Uterus (tissue), 4 donors: ENCODE measurements around the gene PIP5K1C. TPM values are rescaled to one million over a fixed set of nuclear protein-coding genes. Genes with fewer than 3 reads are reported as not detected.

Experiments used
- DNase-seq, 2 donors: peaks; one replicate each; pipeline ENCODE4 v3.0.0-alpha.2; 2019 to 2020
- H3K27ac ChIP-seq, 2 donors: fragments of 200-600 bp; sonication (generic); 1 replicate in 1 of 2; 2 replicates in 1 of 2; pipeline ENCODE4 v1.5.1; 2016 to 2018
- H3K27me3 ChIP-seq, 2 donors: fragments of 200-600 bp; sonication (generic); one replicate each; pipeline ENCODE4 v1.5.1; 2018 to 2019; ENCODE audit warnings: control low read depth in 1 of 2
- H3K36me3 ChIP-seq, 2 donors: fragments of 200-600 bp; sonication (generic); one replicate each; pipeline ENCODE4 v1.5.1; 2019; ENCODE audit warnings: control low read depth in 1 of 2
- H3K4me1 ChIP-seq, 2 donors: fragments of 200-600 bp; sonication (generic); one replicate each; pipeline ENCODE4 v1.5.1; 2018 to 2019; ENCODE audit warnings: control low read depth in 1 of 2
- H3K4me3 ChIP-seq, 2 donors: fragments of 200-600 bp; sonication (generic); 1 replicate in 1 of 2; 2 replicates in 1 of 2; pipeline ENCODE4 v1.5.1; 2018 to 2019; ENCODE audit warnings: mild to moderate bottlenecking in 1 of 2
- H3K9me3 ChIP-seq, 2 donors: fragments of 200-600 bp; sonication (generic); one replicate each; pipeline ENCODE4 v1.5.1; 2019; ENCODE audit warnings: control low read depth in 1 of 2
- CTCF ChIP-seq, 4 experiments: fragments of 200-600 bp in 2 of 4; fragments of 450-650 bp in 2 of 4; sonication (generic) in 2 of 4; IDR thresholded peaks; one replicate each; pipeline ENCODE4 v1.5.1; 2016 to 2019; ENCODE audit warnings: antibody characterized with exemption in 4 of 4, mild to moderate bottlenecking in 2 of 4, moderate library complexity in 1 of 4
- POLR2A ChIP-seq, 2 donors: fragments of 450-650 bp; IDR thresholded peaks; one replicate each; pipeline ENCODE4 v1.6.1; 2016; ENCODE audit warnings: antibody characterized with exemption in 2 of 2, mild to moderate bottlenecking in 1 of 2, moderate library complexity in 1 of 2
- intact Hi-C: fragments of 100-400 bp; cut with DNase I; formaldehyde crosslinking; loops from one replicate; pipeline ENCODE4 v1.15.1; 2023; ENCODE audit warnings: low total_unique reads
- total RNA-seq, 4 donors: library from RNA; depleted of rRNA in 3 of 4; stranded (reverse); fragments of >200 nt in 3 of 4; gene quantifications; one replicate each; pipeline versions ENCODE4 v1.1.0 to v1.2.4, GENCODE V29; 2014 to 2023
- donor health status: DM: yes; HTN: yes; CAD: no.

The PIP5K1C gene
- total RNA-seq, 4 donors from 2014 or later = 6.2 to 77.5 (median 33.2) TPM

- Histone ChIP-seq H3K27ac (peak overlapping the region; percentile 23 to 61), H3K9me3 (peaks cover 0 to 4% of the 10 kb centered on the region in 2 donors), H3K27me3 (no peaks in the 10 kb centered on the region), H3K4me3 (no peak overlapping the region), H3K4me1 (peaks cover 5 to 7% of the 10 kb centered on the region in 2 donors), H3K36me3 (no peaks in the 10 kb centered on the region)
- TF ChIP-seq CTCF (IDR thresholded peaks at IDR 0.05) (no peak), POLR2A (IDR thresholded peaks at IDR 0.05) (no peak)
- intact Hi-C loops = no loop called here
- no peak for DNase-seq
Observed at GRCh38 chr19:3684817-3685410, 15.4 kb downstream of the PIP5K1C start.

GRCh38 chr19:3684054-3684816 is 16.0 kb downstream of the PIP5K1C start:
- H3K4me3 ChIP-seq = no peak overlapping the region
- no peaks in the 10 kb centered on the region for H3K36me3 ChIP-seq
- no peak for DNase-seq
- peak overlapping the region; percentile 61 to 74 for H3K27ac ChIP-seq
- no peaks in the 10 kb centered on the region for H3K27me3 ChIP-seq
- peaks cover 5 to 7% of the 10 kb centered on the region in 2 donors for H3K4me1 ChIP-seq
- intact Hi-C loops = no loop called here
- peaks cover 0 to 4% of the 10 kb centered on the region in 2 donors for H3K9me3 ChIP-seq
- TF ChIP-seq CTCF (IDR thresholded peaks at IDR 0.05) (no peak), POLR2A (IDR thresholded peaks at IDR 0.05) (no peak)

- H3K27me3 ChIP-seq = no peaks in the 10 kb centered on the region
- no peak for TF ChIP-seq POLR2A (IDR thresholded peaks at IDR 0.05)
- peak; percentile 67 to 81 for DNase-seq
- H3K4me3 ChIP-seq = no peak overlapping the region
- intact Hi-C loops = no loop called here
- H3K9me3 ChIP-seq = peaks cover 0 to 4% of the 10 kb centered on the region in 2 donors
- H3K27ac ChIP-seq = peak overlapping the region; percentile 61 to 74
- H3K4me1 ChIP-seq = peaks cover 5 to 7% of the 10 kb centered on the region in 2 donors
- no peaks in the 10 kb centered on the region for H3K36me3 ChIP-seq
Observed at GRCh38 chr19:3683405-3684053, 16.7 kb downstream of the PIP5K1C start.

- Histone ChIP-seq H3K4me3 (no peak overlapping the region), H3K4me1 (peaks cover 5 to 7% of the 10 kb centered on the region in 2 donors), H3K27me3 (no peaks in the 10 kb centered on the region), H3K9me3 (peaks cover 0 to 4% of the 10 kb centered on the region in 2 donors), H3K27ac (peak overlapping the region; percentile 61 to 74), H3K36me3 (no peaks in the 10 kb centered on the region)
- DNase-seq = peak; percentile 66 to 80
- TF ChIP-seq CTCF (IDR thresholded peaks at IDR 0.05) = no peak
- TF ChIP-seq POLR2A (IDR thresholded peaks at IDR 0.05) = no peak
- intact Hi-C loops = no loop called here
Observed at GRCh38 chr19:3682741-3683404, 17.4 kb downstream of the PIP5K1C start.

GRCh38 chr19:3682286-3682685 is 18.0 kb downstream of the PIP5K1C start:
- Histone ChIP-seq H3K36me3 (no peaks in the 10 kb centered on the region), H3K27ac (peak overlapping the region; percentile 61 to 74), H3K27me3 (no peaks in the 10 kb centered on the region), H3K9me3 (peaks cover 0 to 4% of the 10 kb centered on the region in 2 donors), H3K4me1 (peaks cover 5 to 7% of the 10 kb centered on the region in 2 donors), H3K4me3 (no peak overlapping the region)
- DNase-seq = no peak
- TF ChIP-seq CTCF (IDR thresholded peaks at IDR 0.05) (no peak), POLR2A (IDR thresholded peaks at IDR 0.05) (no peak)
- intact Hi-C loops = no loop called here
